K562 (cell line): Measurements from ENCODE around the gene MTPN. TPM values are rescaled to one million over a fixed set of nuclear protein-coding genes. Genes with fewer than 3 reads are reported as not detected.
A peak's percentile ranks its signal among the peaks of the same experiment; 100 is the strongest.

Experiments used
- ARID2 ChIP-seq: fragments of 450-650 bp; IDR thresholded peaks from 2 replicates; pipeline ENCODE4 v1.6.1; 2017; ENCODE audit warnings: antibody characterized with exemption, mild to moderate bottlenecking
- BRCA1 ChIP-seq, 2 experiments: fragments of 450-650 bp in 1 of 2; sonication (generic) in 1 of 2; formaldehyde crosslinking in 1 of 2; IDR thresholded peaks; 2 replicates each; pipeline versions ENCODE4 v1.5.0 to v1.6.1; 2017 to 2020; ENCODE audit warnings: mild to moderate bottlenecking in 1 of 2, missing genetic modification reagents in 1 of 2
- CSDE1 ChIP-seq, 2 experiments: fragments of 450-650 bp; IDR thresholded peaks; 2 replicates each; pipeline ENCODE4 v1.6.1; 2016; ENCODE audit warnings: mild to moderate bottlenecking in 1 of 2
- CXXC5 ChIP-seq: fragments of 250-450 bp; sonication (Bioruptor Pico); IDR thresholded peaks from 2 replicates; pipeline ENCODE4 v1.8.0; 2022; ENCODE audit warnings: inconsistent platforms, mild to moderate bottlenecking, moderate library complexity
- E2F4 ChIP-seq: sonication (generic); formaldehyde crosslinking; IDR thresholded peaks from 2 replicates; pipeline ENCODE4 v1.8.0; 2022; ENCODE audit warnings: mild to moderate bottlenecking, low read depth, missing genetic modification reagents
- E2F8 ChIP-seq: fragments of 450-650 bp; IDR thresholded peaks from 2 replicates; pipeline ENCODE4 v1.7.1; 2018; ENCODE audit warnings: mild to moderate bottlenecking, low read depth; ENCODE audit not compliant: partially characterized antibody
- ELK3 ChIP-seq: fragments of 450-650 bp; formaldehyde crosslinking; IDR thresholded peaks from 2 replicates; pipeline ENCODE4 v1.4.0; 2020; ENCODE audit warnings: mild to moderate bottlenecking
- ETS2 ChIP-seq: IDR thresholded peaks from 2 replicates; pipeline ENCODE4 v1.6.1; 2016; ENCODE audit warnings: borderline replicate concordance, missing genetic modification characterization, mild to moderate bottlenecking, moderate library complexity, missing compliant biosample characterization; ENCODE audit not compliant: poor library complexity, severe bottlenecking
- FOS ChIP-seq: IDR thresholded peaks from 3 replicates; pipeline ENCODE4 v1.6.1; 2011; ENCODE audit not compliant: insufficient read length; ENCODE audit errors: extremely low read depth
- RHOXF2B ChIP-seq: fragments of 250-450 bp; sonication (Bioruptor Pico); conservative IDR thresholded peaks from 2 replicates; pipeline ENCODE4 v1.5.1; 2021
- STAG1 ChIP-seq: sonication (generic); formaldehyde crosslinking; IDR thresholded peaks from 2 replicates; pipeline ENCODE4 v1.5.0; 2020; ENCODE audit warnings: missing genetic modification reagents, borderline replicate concordance
- ZBTB17 ChIP-seq: fragments of 450-650 bp; formaldehyde crosslinking; IDR thresholded peaks from 2 replicates; pipeline ENCODE4 v1.4.0; 2020; ENCODE audit warnings: mild to moderate bottlenecking
- ZNF280B ChIP-seq: fragments of 250-450 bp; sonication (Bioruptor Pico); IDR thresholded peaks from 2 replicates; pipeline ENCODE4 v1.5.1; 2021; ENCODE audit warnings: mild to moderate bottlenecking
- polyA plus RNA-seq, 8 experiments: library from polyadenylated mRNA; depleted of rRNA in 4 of 8; stranded (reverse) in 5 of 8; unstranded in 3 of 8; fragments of >200 nt; fragmentation: Nextera tagmentation in 2 of 8; fragmentation: Illumina TruSeq in 1 of 8; extraction: Ambion mirVana in 2 of 8; extraction: Trizol in 1 of 8; gene quantifications; 2 replicates each; pipeline versions ENCODE4 v1.2.1 to v1.2.3, GENCODE V29; 2011 to 2014; ENCODE audit warnings: inconsistent platforms in 1 of 8, missing spikeins in 1 of 8
- total RNA-seq, 7 experiments: library from RNA; depleted of rRNA in 6 of 7; stranded (reverse); fragments of >200 nt in 6 of 7; fragmentation: Illumina TruSeq in 2 of 7; extraction: Trizol in 2 of 7; gene quantifications; 2 replicates each; pipeline versions ENCODE4 v1.2.1 to v1.2.3, GENCODE V29; 2011 to 2021; ENCODE audit warnings: low replicate concordance in 1 of 7
- TF ChIP-seq, protein P1 (sequence below): fragments of 250-450 bp; sonication (Bioruptor Pico); IDR thresholded peaks from 2 replicates; pipeline ENCODE4 v1.8.0; 2022; ENCODE audit warnings: inconsistent platforms
- TF ChIP-seq, protein P2 (sequence below): fragments of 450-650 bp; formaldehyde crosslinking; IDR thresholded peaks from 2 replicates; pipeline ENCODE4 v1.4.0; 2020; ENCODE audit warnings: mild to moderate bottlenecking, moderate library complexity

Gene MTPN
- total and polyA plus RNA-seq, 9 of the 15 experiments (the other 6 are each of a cell fraction or from before 2014, with no cell fraction given), result 68.5 to 261 (median 156) TPM

GRCh38 chr7:135977007-135977741, at the start of gene MTPN (continued):
- TF ChIP-seq STAG1 (no peak), ARID2 (no peak), ETS2 (tag) (no peak), CSDE1 (IDR thresholded peaks at IDR 0.05) (no peak), E2F4 (CRISPR knock-in tag) (0 out of 2 replicates have a peak, but pooled peaks have one; percentile 4), ELK3 (no peak), FOS (no peak), CXXC5 (peak; percentile 85), ZBTB17 (CRISPR knock-in tag) (0 out of 2 replicates have a peak, but pooled peaks have one; percentile 41), BRCA1 (IDR thresholded peaks at IDR 0.05) (no peak), BRCA1 (CRISPR knock-in tag; IDR thresholded peaks at IDR 0.05) (no peak), RHOXF2B (CRISPR knock-in tag) (no peak), ZNF280B (CRISPR knock-in tag) (no peak), E2F8 (peak; percentile 92)
- TF ChIP-seq, protein P1, sequence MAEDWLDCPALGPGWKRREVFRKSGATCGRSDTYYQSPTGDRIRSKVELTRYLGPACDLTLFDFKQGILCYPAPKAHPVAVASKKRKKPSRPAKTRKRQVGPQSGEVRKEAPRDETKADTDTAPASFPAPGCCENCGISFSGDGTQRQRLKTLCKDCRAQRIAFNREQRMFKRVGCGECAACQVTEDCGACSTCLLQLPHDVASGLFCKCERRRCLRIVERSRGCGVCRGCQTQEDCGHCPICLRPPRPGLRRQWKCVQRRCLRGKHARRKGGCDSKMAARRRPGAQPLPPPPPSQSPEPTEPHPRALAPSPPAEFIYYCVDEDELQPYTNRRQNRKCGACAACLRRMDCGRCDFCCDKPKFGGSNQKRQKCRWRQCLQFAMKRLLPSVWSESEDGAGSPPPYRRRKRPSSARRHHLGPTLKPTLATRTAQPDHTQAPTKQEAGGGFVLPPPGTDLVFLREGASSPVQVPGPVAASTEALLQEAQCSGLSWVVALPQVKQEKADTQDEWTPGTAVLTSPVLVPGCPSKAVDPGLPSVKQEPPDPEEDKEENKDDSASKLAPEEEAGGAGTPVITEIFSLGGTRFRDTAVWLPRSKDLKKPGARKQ (CRISPR knock-in tag), result no peak
- TF ChIP-seq, protein P2, sequence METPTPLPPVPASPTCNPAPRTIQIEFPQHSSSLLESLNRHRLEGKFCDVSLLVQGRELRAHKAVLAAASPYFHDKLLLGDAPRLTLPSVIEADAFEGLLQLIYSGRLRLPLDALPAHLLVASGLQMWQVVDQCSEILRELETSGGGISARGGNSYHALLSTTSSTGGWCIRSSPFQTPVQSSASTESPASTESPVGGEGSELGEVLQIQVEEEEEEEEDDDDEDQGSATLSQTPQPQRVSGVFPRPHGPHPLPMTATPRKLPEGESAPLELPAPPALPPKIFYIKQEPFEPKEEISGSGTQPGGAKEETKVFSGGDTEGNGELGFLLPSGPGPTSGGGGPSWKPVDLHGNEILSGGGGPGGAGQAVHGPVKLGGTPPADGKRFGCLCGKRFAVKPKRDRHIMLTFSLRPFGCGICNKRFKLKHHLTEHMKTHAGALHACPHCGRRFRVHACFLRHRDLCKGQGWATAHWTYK (CRISPR knock-in tag), result no peak; the same call in 1 of the 2 replicates
